ENCODE data around the gene ZNHIT2. TPM values are rescaled to one million over a fixed set of nuclear protein-coding genes. Genes with fewer than 3 reads are reported as not detected.

The ZNHIT2 gene
- total RNA-seq, 1 experiment from 2014 or later = 27.1 TPM

DNA sequence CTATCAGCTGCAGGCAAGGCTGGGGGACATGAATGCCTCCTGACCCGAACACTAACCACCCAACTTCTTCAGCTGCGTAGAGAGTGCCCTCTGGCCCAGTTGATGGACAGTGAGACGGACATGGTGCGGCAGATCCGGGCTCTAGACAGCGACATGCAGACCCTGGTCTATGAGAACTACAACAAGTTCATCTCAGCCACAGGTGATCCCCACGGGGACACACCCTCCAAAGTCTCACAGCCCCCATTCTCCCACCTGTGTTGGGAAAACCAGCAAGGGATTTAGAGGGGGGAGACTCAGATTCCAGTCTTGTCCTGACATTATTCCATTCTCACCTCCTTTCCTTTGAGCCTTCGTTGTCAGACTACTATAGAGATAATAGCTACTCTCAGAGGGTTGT is 20.6 kb downstream of the ZNHIT2 start:
- Histone ChIP-seq H3K4me3 (ENCODE audit: low read depth in 2 of 2, low read length in 2 of 2) (peak overlapping the region; percentile 63 to 88), H3K27ac (ENCODE audit: low read length) (peak overlapping the region; percentile 80; the same call in 1 of the 2 replicates), H3K36me3 (ENCODE audit: control insufficient read depth, insufficient read depth, low read length) (no peaks in the 10 kb centered on the region), H3K9me3 (ENCODE audit: control insufficient read depth, insufficient read depth, low read depth, low read length) (no peaks in the 10 kb centered on the region), H3K4me1 (ENCODE audit: control insufficient read depth, insufficient read depth, low read length) (peaks cover 8% of the 10 kb centered on the region), H3K27me3 (ENCODE audit: control insufficient read depth, insufficient read depth, low read length) (no peaks in the 10 kb centered on the region)
- ATAC-seq (peak; percentile 4; the same call in 1 of the 2 replicates), DNase-seq (ENCODE audit: low read depth, low spot score) (no peak)
- CTCF ChIA-PET = no interaction called here
- TF ChIP-seq SIN3A (IDR thresholded peaks at IDR 0.05; ENCODE audit: borderline replicate concordance, insufficient read depth, low read depth, low read length) = no peak
- TSS peak; percentile 50 for BruUV-seq (replicated peaks)
- intact Hi-C loops (cut with micrococcal nuclease; ENCODE audit: unreplicated experiment) = no loop called here
- in situ Hi-C loops (cut with HindIII; ENCODE audit: low pct_unique_long_range_greater_than_20kb, low sequenced_read_pairs) = no loop called here
- POLR2A ChIA-PET = no interaction called here

DNA sequence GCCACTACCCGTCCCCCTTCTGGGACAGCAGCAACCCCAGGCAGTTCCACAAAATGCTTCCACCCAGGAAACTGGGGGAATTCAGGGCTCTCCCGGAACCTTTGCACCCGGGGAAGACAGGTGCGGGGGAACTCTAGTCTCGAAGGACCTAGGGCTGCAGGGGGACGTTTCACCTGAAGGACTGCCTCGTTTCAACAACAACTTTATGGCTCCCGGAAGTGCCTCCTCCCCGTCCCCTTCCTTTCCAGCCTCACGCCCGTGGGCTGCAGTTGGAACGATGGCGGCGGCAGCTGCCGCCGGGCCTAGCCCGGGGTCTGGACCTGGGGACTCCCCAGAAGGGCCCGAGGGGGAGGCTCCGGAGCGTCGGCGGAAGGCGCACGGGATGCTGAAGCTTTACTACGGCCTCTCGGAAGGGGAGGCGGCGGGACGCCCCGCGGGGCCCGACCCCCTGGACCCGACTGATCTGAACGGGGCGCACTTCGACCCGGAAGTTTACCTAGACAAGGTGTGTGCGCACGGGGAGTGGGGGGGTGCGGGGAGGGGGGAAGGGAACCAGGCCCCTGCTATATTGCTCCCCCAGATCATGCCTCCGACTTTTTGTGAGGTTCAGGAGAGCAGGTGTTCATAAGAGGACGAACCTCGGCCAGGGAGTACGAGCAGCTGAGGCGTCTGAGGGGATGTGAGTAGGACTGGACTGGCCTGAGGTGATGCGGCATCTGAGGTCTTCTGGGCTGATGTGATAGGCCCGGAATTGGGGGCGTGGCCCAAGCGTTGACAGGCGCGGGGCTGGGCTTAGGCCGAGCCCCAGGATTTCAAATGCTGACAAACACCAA is 21.3 kb downstream of the ZNHIT2 start, which contains the start of gene VPS51:
Gene VPS51, plus strand, starts transcription at position 241 of the 833 bp plus-strand sequence. Its CDS starts 37 bp downstream, at position 278.
- H3K9me3 ChIP-seq (ENCODE audit: control insufficient read depth, insufficient read depth, low read depth, low read length) = no peaks in the 10 kb centered on the region
- DNase-seq (ENCODE audit: low read depth, low spot score) = no peak
- H3K27me3 ChIP-seq (ENCODE audit: control insufficient read depth, insufficient read depth, low read length) = no peaks in the 10 kb centered on the region
- no peaks in the 10 kb centered on the region for H3K36me3 ChIP-seq (ENCODE audit: control insufficient read depth, insufficient read depth, low read length)
- peak within 1 kb of the TSS; percentile 80 for H3K27ac ChIP-seq (ENCODE audit: low read length)
- TF ChIP-seq, protein P1, sequence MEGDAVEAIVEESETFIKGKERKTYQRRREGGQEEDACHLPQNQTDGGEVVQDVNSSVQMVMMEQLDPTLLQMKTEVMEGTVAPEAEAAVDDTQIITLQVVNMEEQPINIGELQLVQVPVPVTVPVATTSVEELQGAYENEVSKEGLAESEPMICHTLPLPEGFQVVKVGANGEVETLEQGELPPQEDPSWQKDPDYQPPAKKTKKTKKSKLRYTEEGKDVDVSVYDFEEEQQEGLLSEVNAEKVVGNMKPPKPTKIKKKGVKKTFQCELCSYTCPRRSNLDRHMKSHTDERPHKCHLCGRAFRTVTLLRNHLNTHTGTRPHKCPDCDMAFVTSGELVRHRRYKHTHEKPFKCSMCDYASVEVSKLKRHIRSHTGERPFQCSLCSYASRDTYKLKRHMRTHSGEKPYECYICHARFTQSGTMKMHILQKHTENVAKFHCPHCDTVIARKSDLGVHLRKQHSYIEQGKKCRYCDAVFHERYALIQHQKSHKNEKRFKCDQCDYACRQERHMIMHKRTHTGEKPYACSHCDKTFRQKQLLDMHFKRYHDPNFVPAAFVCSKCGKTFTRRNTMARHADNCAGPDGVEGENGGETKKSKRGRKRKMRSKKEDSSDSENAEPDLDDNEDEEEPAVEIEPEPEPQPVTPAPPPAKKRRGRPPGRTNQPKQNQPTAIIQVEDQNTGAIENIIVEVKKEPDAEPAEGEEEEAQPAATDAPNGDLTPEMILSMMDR (IDR thresholded peaks at IDR 0.05) = no peak
- TF ChIP-seq POLR2AphosphoS5 (IDR thresholded peaks at IDR 0.05; ENCODE audit: low read depth, low read length) (peak; percentile 81), TCF7L2 (IDR thresholded peaks at IDR 0.05; ENCODE audit: low read depth, low read length) (peak; percentile 78)
- TF ChIP-seq, protein P2, sequence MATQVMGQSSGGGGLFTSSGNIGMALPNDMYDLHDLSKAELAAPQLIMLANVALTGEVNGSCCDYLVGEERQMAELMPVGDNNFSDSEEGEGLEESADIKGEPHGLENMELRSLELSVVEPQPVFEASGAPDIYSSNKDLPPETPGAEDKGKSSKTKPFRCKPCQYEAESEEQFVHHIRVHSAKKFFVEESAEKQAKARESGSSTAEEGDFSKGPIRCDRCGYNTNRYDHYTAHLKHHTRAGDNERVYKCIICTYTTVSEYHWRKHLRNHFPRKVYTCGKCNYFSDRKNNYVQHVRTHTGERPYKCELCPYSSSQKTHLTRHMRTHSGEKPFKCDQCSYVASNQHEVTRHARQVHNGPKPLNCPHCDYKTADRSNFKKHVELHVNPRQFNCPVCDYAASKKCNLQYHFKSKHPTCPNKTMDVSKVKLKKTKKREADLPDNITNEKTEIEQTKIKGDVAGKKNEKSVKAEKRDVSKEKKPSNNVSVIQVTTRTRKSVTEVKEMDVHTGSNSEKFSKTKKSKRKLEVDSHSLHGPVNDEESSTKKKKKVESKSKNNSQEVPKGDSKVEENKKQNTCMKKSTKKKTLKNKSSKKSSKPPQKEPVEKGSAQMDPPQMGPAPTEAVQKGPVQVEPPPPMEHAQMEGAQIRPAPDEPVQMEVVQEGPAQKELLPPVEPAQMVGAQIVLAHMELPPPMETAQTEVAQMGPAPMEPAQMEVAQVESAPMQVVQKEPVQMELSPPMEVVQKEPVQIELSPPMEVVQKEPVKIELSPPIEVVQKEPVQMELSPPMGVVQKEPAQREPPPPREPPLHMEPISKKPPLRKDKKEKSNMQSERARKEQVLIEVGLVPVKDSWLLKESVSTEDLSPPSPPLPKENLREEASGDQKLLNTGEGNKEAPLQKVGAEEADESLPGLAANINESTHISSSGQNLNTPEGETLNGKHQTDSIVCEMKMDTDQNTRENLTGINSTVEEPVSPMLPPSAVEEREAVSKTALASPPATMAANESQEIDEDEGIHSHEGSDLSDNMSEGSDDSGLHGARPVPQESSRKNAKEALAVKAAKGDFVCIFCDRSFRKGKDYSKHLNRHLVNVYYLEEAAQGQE (IDR thresholded peaks at IDR 0.05; ENCODE audit: insufficient read depth in 1 of 2, low read depth in 2 of 2, low read length in 1 of 2) = peak in 1 of 2 experiments; percentile 44; a peak in 1 of 4 replicates
- peak within 1 kb of the TSS; percentile 63 to 88 for H3K4me3 ChIP-seq (ENCODE audit: low read depth in 2 of 2, low read length in 2 of 2)
- in situ Hi-C loops (cut with HindIII; ENCODE audit: low pct_unique_long_range_greater_than_20kb, low sequenced_read_pairs) = no loop called here
- CTCF ChIA-PET = no interaction called here
- ATAC-seq = peak; percentile 97
- BruUV-seq (replicated peaks) = no TSS peak
- H3K4me1 ChIP-seq (ENCODE audit: control insufficient read depth, insufficient read depth, low read length) = peaks cover 5% of the 10 kb centered on the region
- intact Hi-C loops (cut with micrococcal nuclease; ENCODE audit: unreplicated experiment) = no loop called here
- POLR2A ChIA-PET = interaction anchor here (0.5 to 0.6 kb wide), 2 partner anchors 207 to 247 kb away, joined by 3 to 7 read pairs; no protein-coding TSS in a partner anchor

DNA sequence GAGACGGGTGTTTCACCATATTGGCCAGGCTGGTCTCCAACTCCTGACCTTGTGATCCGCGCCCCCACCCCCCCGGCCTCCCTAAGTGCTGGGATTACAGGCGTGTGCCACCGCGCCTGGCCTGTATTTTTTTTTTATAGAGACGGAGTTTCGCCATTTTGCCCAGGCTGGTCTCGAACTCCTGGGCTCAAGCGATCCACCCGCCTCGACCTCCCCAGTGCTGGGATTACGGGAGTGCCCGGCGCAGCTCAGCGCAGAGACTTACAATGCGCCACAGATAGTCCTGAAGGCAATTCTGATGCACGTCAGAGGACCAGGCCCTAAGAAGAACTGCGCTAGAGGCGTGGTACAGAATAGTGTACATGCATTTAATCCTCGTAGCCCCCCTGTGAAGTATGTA is 22.1 kb downstream of the ZNHIT2 start:
- CTCF ChIA-PET = no interaction called here
- POLR2A ChIA-PET = interaction anchor here (0.5 to 0.6 kb wide), 3 partner anchors 36 to 246 kb away, joined by 3 to 12 read pairs (median 12); no protein-coding TSS in a partner anchor
- DNase-seq (ENCODE audit: low read depth, low spot score) (no peak), ATAC-seq (no peak)
- Histone ChIP-seq H3K9me3 (ENCODE audit: control insufficient read depth, insufficient read depth, low read depth, low read length) (no peaks in the 10 kb centered on the region), H3K27me3 (ENCODE audit: control insufficient read depth, insufficient read depth, low read length) (no peaks in the 10 kb centered on the region), H3K36me3 (ENCODE audit: control insufficient read depth, insufficient read depth, low read length) (no peaks in the 10 kb centered on the region), H3K4me1 (ENCODE audit: control insufficient read depth, insufficient read depth, low read length) (peaks cover 5% of the 10 kb centered on the region), H3K4me3 (ENCODE audit: low read depth in 2 of 2, low read length in 2 of 2) (peak overlapping the region in 1 of 2 experiments; percentile 88; a peak in 2 of 4 replicates), H3K27ac (ENCODE audit: low read length) (peak overlapping the region; percentile 80)
- no peak for TF ChIP-seq SIN3A (IDR thresholded peaks at IDR 0.05; ENCODE audit: borderline replicate concordance, insufficient read depth, low read depth, low read length)
- TF ChIP-seq, protein P2 (IDR thresholded peaks at IDR 0.05; ENCODE audit: insufficient read depth in 1 of 2, low read depth in 2 of 2, low read length in 1 of 2) = no peak
- TF ChIP-seq, protein P1 (IDR thresholded peaks at IDR 0.05) = no peak
- no peak for TF ChIP-seq POLR2AphosphoS5 (IDR thresholded peaks at IDR 0.05; ENCODE audit: low read depth, low read length)
- no peak for TF ChIP-seq TCF7L2 (IDR thresholded peaks at IDR 0.05; ENCODE audit: low read depth, low read length)
- in situ Hi-C loops (cut with HindIII; ENCODE audit: low pct_unique_long_range_greater_than_20kb, low sequenced_read_pairs) = no loop called here
- intact Hi-C loops (cut with micrococcal nuclease; ENCODE audit: unreplicated experiment) = no loop called here
- no TSS peak for BruUV-seq (replicated peaks)

Data from Panc1 (cell line).